Mesenteric fat pad (tissue), 1 donor: ENCODE results near the gene MYO15B. TPM values are rescaled to one million over a fixed set of nuclear protein-coding genes. Genes with fewer than 3 reads are reported as not detected.

Experiments
- DNase-seq: peaks from one replicate; pipeline ENCODE4 v3.0.0-alpha.2; 2020; ENCODE audit warnings: low spot score
- total RNA-seq: library from RNA; stranded (reverse); fragmentation: NEBNext Ultra II Directional; extraction: Animal tissue kit (Norgen Biotek cat#: 25700); gene quantifications from one replicate; pipeline ENCODE4 v1.2.1, GENCODE V29; 2021
- donor health status: DM: yes; HTN: yes; CAD: no.

Gene MYO15B
- total RNA-seq, 1 donor from 2014 or later = 110 TPM

- no peak for DNase-seq
Observed at GRCh38 chr17:75622771-75623273, 35.2 kb downstream of the MYO15B start.

GRCh38 chr17:75623386-75623785, 35.8 kb downstream of the MYO15B start:
- DNase-seq = no peak

- no peak for DNase-seq
Observed at GRCh38 chr17:75624021-75624420, 36.4 kb downstream of the MYO15B start.

- DNase-seq = no peak
Observed at GRCh38 chr17:75624714-75625345, 37.2 kb downstream of the MYO15B start.

- no peak for DNase-seq
Observed at GRCh38 chr17:75625813-75626486, 38.4 kb downstream of the MYO15B start.

GRCh38 chr17:75626496-75627038, 39.0 kb downstream of the MYO15B start:
- no peak for DNase-seq

GRCh38 chr17:75627094-75627493, 39.5 kb downstream of the MYO15B start:
- no peak for DNase-seq

- DNase-seq = no peak
Observed at GRCh38 chr17:75628425-75628824, 40.8 kb downstream of the MYO15B start.

GRCh38 chr17:75629157-75629556, 41.6 kb downstream of the MYO15B start:
- no peak for DNase-seq

GRCh38 chr17:75630071-75630917, 42.7 kb downstream of the MYO15B start:
- DNase-seq = no peak

GRCh38 chr17:75631353-75631752, 43.8 kb downstream of the MYO15B start:
- no peak for DNase-seq

GRCh38 chr17:75632428-75632827, 44.8 kb downstream of the MYO15B start:
- DNase-seq = no peak

- DNase-seq = peak; percentile 95
Observed at GRCh38 chr17:75632863-75633485, 45.4 kb downstream of the MYO15B start, which contains the start of gene SMIM5. SMIM5 (plus strand) TSS chr17:75633434; CDS start chr17:75640202, 6,768 bp downstream.

- no peak for DNase-seq
Observed at GRCh38 chr17:75633486-75634375, 46.1 kb downstream of the MYO15B start.

- DNase-seq = no peak
Observed at GRCh38 chr17:75634376-75634740, 46.8 kb downstream of the MYO15B start.

GRCh38 chr17:75634754-75635609, 47.4 kb downstream of the MYO15B start:
- DNase-seq = no peak

GRCh38 chr17:75635610-75636202, 48.1 kb downstream of the MYO15B start:
- DNase-seq = no peak

- DNase-seq = no peak
Observed at GRCh38 chr17:75636381-75637142, 49.0 kb downstream of the MYO15B start.
